Neural cell (in vitro differentiated cells): ENCODE measurements around the gene TPP1. TPM values are rescaled to one million over a fixed set of nuclear protein-coding genes. Genes with fewer than 3 reads are reported as not detected.

Source experiments
- H2AFZ ChIP-seq: fragments of 200-600, 300-800 bp; sonication (generic), shearing (Covaris generic); 2 replicates; pipeline ENCODE4 v1.6.0; 2014; ENCODE audit warnings: low read depth, mild to moderate bottlenecking, antibody characterized with exemption, low read length, moderate library complexity
- H3F3A ChIP-seq: fragments of 200-600 bp; shearing (Covaris generic); 2 replicates; pipeline ENCODE4 v1.6.1; 2016; ENCODE audit warnings: mild to moderate bottlenecking, moderate library complexity, mixed read lengths, antibody characterized with exemption, low read length; ENCODE audit not compliant: insufficient read depth, poor library complexity, severe bottlenecking
- H3K27ac ChIP-seq: fragments of 200-600, 300-800 bp; sonication (generic), shearing (Covaris generic); 2 replicates; pipeline ENCODE4 v1.5.1; 2014; ENCODE audit warnings: mild to moderate bottlenecking, low read length, moderate library complexity
- H3K27me3 ChIP-seq: fragments of 300-800, 200-600 bp; sonication (generic), shearing (Covaris generic); 2 replicates; pipeline ENCODE4 v1.6.0; 2014; ENCODE audit warnings: mild to moderate bottlenecking, low read depth, low read length, moderate library complexity; ENCODE audit not compliant: insufficient read depth
- H3K36me3 ChIP-seq: fragments of 300-800, 200-600 bp; sonication (generic), shearing (Covaris generic); 2 replicates; pipeline ENCODE4 v1.5.1; 2014; ENCODE audit warnings: mild to moderate bottlenecking, antibody characterized with exemption, low read length, moderate library complexity; ENCODE audit not compliant: insufficient read depth
- H3K4me2 ChIP-seq: fragments of 300-800, 200-600 bp; sonication (generic), shearing (Covaris generic); 2 replicates; pipeline ENCODE4 v1.6.0; 2014; ENCODE audit warnings: mild to moderate bottlenecking, low read length
- H3K4me3 ChIP-seq: fragments of 300-800, 200-600 bp; sonication (generic), shearing (Covaris generic); 2 replicates; pipeline ENCODE4 v1.5.1; 2014; ENCODE audit warnings: mild to moderate bottlenecking, low read length, moderate library complexity
- H3K79me2 ChIP-seq: fragments of 200-600 bp; shearing (Covaris generic); replicated peaks from 2 replicates; pipeline ENCODE4 v1.6.0; 2014; ENCODE audit warnings: mild to moderate bottlenecking, low read length, moderate library complexity; ENCODE audit not compliant: insufficient read depth
- H3K9ac ChIP-seq: fragments of 300-800, 200-600 bp; sonication (generic), shearing (Covaris generic); 2 replicates; pipeline ENCODE4 v1.6.1; 2016; ENCODE audit warnings: mild to moderate bottlenecking, low read length, mixed read lengths
- H3K9me2 ChIP-seq: fragments of 200-600 bp; shearing (Covaris generic); 2 replicates; pipeline ENCODE4 v1.6.1; 2016; ENCODE audit warnings: mild to moderate bottlenecking, low read length, mixed read lengths; ENCODE audit not compliant: insufficient read depth
- H3K9me3 ChIP-seq: fragments of 200-600, 300-800 bp; sonication (generic), shearing (Covaris generic); 2 replicates; pipeline ENCODE4 v1.6.1; 2016; ENCODE audit warnings: mild to moderate bottlenecking, mixed run types, low read length, moderate library complexity, mixed read lengths
- H4K20me1 ChIP-seq: fragments of 200-600 bp; shearing (Covaris generic); 2 replicates; pipeline ENCODE4 v1.6.1; 2016; ENCODE audit warnings: mild to moderate bottlenecking, mixed run types; ENCODE audit not compliant: insufficient read depth
- CTCF ChIP-seq: fragments of 450-650 bp; IDR thresholded peaks from 2 replicates; pipeline ENCODE4 v1.5.1; 2014; ENCODE audit warnings: antibody characterized with exemption, mild to moderate bottlenecking, moderate library complexity; ENCODE audit not compliant: poor library complexity, severe bottlenecking
- EP300 ChIP-seq: fragments of 450-650 bp; conservative IDR thresholded peaks from 2 replicates; pipeline ENCODE4 v1.6.1; 2014; ENCODE audit warnings: antibody characterized with exemption, mild to moderate bottlenecking, moderate library complexity; ENCODE audit not compliant: poor library complexity, severe bottlenecking
- EZH2 ChIP-seq: fragments of 200-600, 300-800 bp; shearing (Covaris generic), sonication (generic); IDR thresholded peaks from 2 replicates; pipeline ENCODE4 v1.6.1; 2014; ENCODE audit warnings: antibody characterized with exemption, low read length, borderline replicate concordance, mild to moderate bottlenecking; ENCODE audit not compliant: insufficient read depth, poor library complexity, severe bottlenecking
- MXI1 ChIP-seq: fragments of 450-650 bp; conservative IDR thresholded peaks from 2 replicates; pipeline ENCODE4 v1.6.1; 2014; ENCODE audit warnings: antibody characterized with exemption, mild to moderate bottlenecking; ENCODE audit not compliant: poor library complexity, severe bottlenecking
- POLR2AphosphoS5 ChIP-seq: IDR thresholded peaks from 2 replicates; pipeline ENCODE4 v1.6.1; 2012
- RAD21 ChIP-seq: fragments of 450-650 bp; conservative IDR thresholded peaks from 2 replicates; pipeline ENCODE4 v1.6.1; 2014; ENCODE audit warnings: antibody characterized with exemption, mild to moderate bottlenecking, moderate library complexity
- REST ChIP-seq: IDR thresholded peaks from 2 replicates; pipeline ENCODE4 v1.6.1; 2012; ENCODE audit warnings: borderline replicate concordance
- SMC3 ChIP-seq: fragments of 450-650 bp; conservative IDR thresholded peaks from 2 replicates; pipeline ENCODE4 v1.6.1; 2014; ENCODE audit warnings: antibody characterized with exemption, mild to moderate bottlenecking, moderate library complexity; ENCODE audit not compliant: poor library complexity
- TAF1 ChIP-seq: IDR thresholded peaks from 2 replicates; pipeline ENCODE4 v1.6.1; 2012; ENCODE audit warnings: low read depth
- polyA plus RNA-seq: library from polyadenylated mRNA; depleted of rRNA; stranded (reverse); fragments of >200 nt; gene quantifications from 2 replicates; pipeline ENCODE4 v1.2.3, GENCODE V29; 2014

The TPP1 gene
- polyA plus RNA-seq, 1 donor from 2014 or later, result 3.8 TPM

GRCh38 chr11:6636480-6636879 lies 17.3 kb upstream of the TPP1 start:
- no peak for TF ChIP-seq RAD21
- H3K27ac ChIP-seq, result no peak overlapping the region
- no peaks in the 10 kb centered on the region for H3F3A ChIP-seq
- no peaks in the 10 kb centered on the region for H3K9me3 ChIP-seq
- H3K79me2 ChIP-seq, result peaks cover 42% of the 10 kb centered on the region
- H3K27me3 ChIP-seq, result no peaks in the 10 kb centered on the region
- no peak overlapping the region for H3K4me2 ChIP-seq
- no peak overlapping the region for H3K4me3 ChIP-seq
- no peak overlapping the region for H3K9ac ChIP-seq
- peaks cover 69% of the 10 kb centered on the region for H4K20me1 ChIP-seq
- no peaks in the 10 kb centered on the region for H3K9me2 ChIP-seq
- peaks cover 8% of the 10 kb centered on the region for H3K36me3 ChIP-seq
- no peak overlapping the region for H2AFZ ChIP-seq

- peaks cover 57% of the 10 kb centered on the region for H4K20me1 ChIP-seq
- H3K9me2 ChIP-seq, result no peaks in the 10 kb centered on the region
- no peaks in the 10 kb centered on the region for H3K9me3 ChIP-seq
- TF ChIP-seq RAD21, result no peak
- no peak for TF ChIP-seq EZH2
- no peak for TF ChIP-seq EP300
- TF ChIP-seq MXI1, result no peak
- TF ChIP-seq CTCF, result no peak
- TF ChIP-seq SMC3, result no peak
- no peak for TF ChIP-seq REST
- no peak for TF ChIP-seq TAF1
- no peak for TF ChIP-seq POLR2AphosphoS5
- no peaks in the 10 kb centered on the region for H3F3A ChIP-seq
- H3K79me2 ChIP-seq, result peaks cover 39% of the 10 kb centered on the region
- H3K27me3 ChIP-seq, result no peaks in the 10 kb centered on the region
- H3K4me3 ChIP-seq, result no peak overlapping the region
- no peak overlapping the region for H3K9ac ChIP-seq
- no peak overlapping the region for H2AFZ ChIP-seq
- H3K27ac ChIP-seq, result no peak overlapping the region
- H3K4me2 ChIP-seq, result no peak overlapping the region
- H3K36me3 ChIP-seq, result peaks cover 13% of the 10 kb centered on the region
These were observed 16.1 kb upstream of the TPP1 start for GRCh38 chr11:6635082-6635932.
